ENCODE results near the gene KRT32. TPM values are rescaled to one million over a fixed set of nuclear protein-coding genes. Genes with fewer than 3 reads are reported as not detected.

Gene KRT32
- under 1 TPM in 1 of 2 donors, not detected in 1; 0.23 TPM for total RNA-seq
- long read RNA-seq, donor 1 = 0 reads
- long read RNA-seq, donor 2 = 0 reads

GRCh38 chr17:41466988-41467387 lies at the start of gene KRT32:
Gene KRT32, minus strand, starts transcription at chr17:41467386. Its CDS starts 61 bp downstream, at chr17:41467325.
- intact Hi-C loops (cut with DNase I) = no loop called here
- DNase-seq (ENCODE audit: low spot score) = peak; percentile 62

GRCh38 chr17:41516830-41517283 lies 49.7 kb upstream of the KRT32 start:
- no peak for DNase-seq (ENCODE audit: low spot score)
- intact Hi-C loops (cut with DNase I) = no loop called here

- DNase-seq (ENCODE audit: low spot score) = no peak
- intact Hi-C loops (cut with DNase I) = no loop called here
Observed at GRCh38 chr17:41516147-41516829, 49.1 kb upstream of the KRT32 start.

- DNase-seq (ENCODE audit: low spot score) = no peak
- intact Hi-C loops (cut with DNase I) = no loop called here
Observed at GRCh38 chr17:41513168-41513547, 46.0 kb upstream of the KRT32 start.

- intact Hi-C loops (cut with DNase I) = no loop called here
Observed at GRCh38 chr17:41512546-41513167, 45.5 kb upstream of the KRT32 start.

GRCh38 chr17:41511716-41512115 lies 44.5 kb upstream of the KRT32 start:
- no peak for DNase-seq (ENCODE audit: low spot score)
- intact Hi-C loops (cut with DNase I) = no loop called here

More at GRCh38 chr17:41512546-41513167, 45.5 kb upstream of the KRT32 start:
- no peak for DNase-seq (ENCODE audit: low spot score)

GRCh38 chr17:41511116-41511515 lies 43.9 kb upstream of the KRT32 start:
- intact Hi-C loops (cut with DNase I) = no loop called here
- no peak for DNase-seq (ENCODE audit: low spot score)

- intact Hi-C loops (cut with DNase I) = no loop called here
- DNase-seq (ENCODE audit: low spot score) = no peak
Observed at GRCh38 chr17:41510251-41511065, 43.3 kb upstream of the KRT32 start.

- DNase-seq (ENCODE audit: low spot score) = no peak
- intact Hi-C loops (cut with DNase I) = no loop called here
Observed at GRCh38 chr17:41507315-41507880, 40.2 kb upstream of the KRT32 start.

- no peak for DNase-seq (ENCODE audit: low spot score)
- intact Hi-C loops (cut with DNase I) = no loop called here
Observed at GRCh38 chr17:41505809-41506767, 38.9 kb upstream of the KRT32 start.

GRCh38 chr17:41505007-41505808 lies 38.0 kb upstream of the KRT32 start, which contains the start of gene KRT13:
Gene KRT13, minus strand, starts transcription at chr17:41505612. Its CDS starts 62 bp downstream, at chr17:41505550.
- intact Hi-C loops (cut with DNase I) = no loop called here
- no peak for DNase-seq (ENCODE audit: low spot score)

- intact Hi-C loops (cut with DNase I) = no loop called here
- no peak for DNase-seq (ENCODE audit: low spot score)
Observed at GRCh38 chr17:41504246-41504977, 37.2 kb upstream of the KRT32 start.

- intact Hi-C loops (cut with DNase I) = no loop called here
- DNase-seq (ENCODE audit: low spot score) = no peak
Observed at GRCh38 chr17:41503202-41503601, 36.0 kb upstream of the KRT32 start.

- DNase-seq (ENCODE audit: low spot score) = no peak
Observed at GRCh38 chr17:41500131-41500911, 33.1 kb upstream of the KRT32 start.

GRCh38 chr17:41499714-41500113 lies 32.5 kb upstream of the KRT32 start:
- intact Hi-C loops (cut with DNase I) = no loop called here
- DNase-seq (ENCODE audit: low spot score) = no peak

More at GRCh38 chr17:41500131-41500911, 33.1 kb upstream of the KRT32 start:
- intact Hi-C loops (cut with DNase I) = no loop called here

- intact Hi-C loops (cut with DNase I) = no loop called here
- DNase-seq (ENCODE audit: low spot score) = no peak
Observed at GRCh38 chr17:41498276-41498675, 31.1 kb upstream of the KRT32 start.
